ENCODE results near the gene OR52E2. TPM values are rescaled to one million over a fixed set of nuclear protein-coding genes. Genes with fewer than 3 reads are reported as not detected.
A peak's percentile ranks its signal among the peaks of the same experiment; 100 is the strongest.

OR52E2 gene
- total and polyA plus RNA-seq, 2 of the 4 experiments (the other 2 are of a cell fraction): not detected

GRCh38 chr11:5013012-5013411 is 46.4 kb downstream of the OR52E2 start:
- WGBS, 2 experiments (ENCODE audit: extremely low coverage in 2 of 2, insufficient read length in 1 of 2): no CpG with 5 or more reads among the region's 1 CpG
- in situ Hi-C loops (cut with MboI; ENCODE audit: low sequenced_read_pairs): no loop called here

More at GRCh38 chr11:5013012-5013411, 46.4 kb downstream of the OR52E2 start:
- dilution Hi-C loops (cut with HindIII; ENCODE audit: low sequenced_read_pairs, unreplicated experiment) (no loop called here), intact Hi-C loops (cut with micrococcal nuclease) (no loop called here)
- Histone ChIP-seq H3K36me3 (ENCODE audit: control insufficient read depth, insufficient read depth, low read length) (no peaks in the 10 kb centered on the region), H2AK9ac (replicated peaks; ENCODE audit: low read depth, low read length, poor library complexity) (no peak overlapping the region), H3K23ac (ENCODE audit: low read depth, low read length) (no peak overlapping the region), H3K56ac (ENCODE audit: extremely low read depth, insufficient read depth, low read length) (no peak overlapping the region), H3K4me2 (ENCODE audit: low read depth, low read length) (no peak overlapping the region), H3K4ac (ENCODE audit: low read depth, low read length) (no peak overlapping the region), H2BK20ac (ENCODE audit: low read depth, low read length) (no peak overlapping the region), H2BK120ac (ENCODE audit: low read depth, low read length) (no peak overlapping the region), H4K20me1 (ENCODE audit: insufficient read depth, low read length) (no peaks in the 10 kb centered on the region), H2BK15ac (ENCODE audit: low read depth, low read length) (no peak overlapping the region), H2AFZ (replicated peaks; ENCODE audit: low read length, poor library complexity) (no peak overlapping the region), H3K9ac (ENCODE audit: low read depth, low read length) (no peak overlapping the region), H3K4me1 (ENCODE audit: control insufficient read depth, insufficient read depth, low read length) (no peaks in the 10 kb centered on the region), H4K5ac (ENCODE audit: low read depth, low read length) (no peak overlapping the region), H4K8ac (ENCODE audit: low read depth in 2 of 2, low read length in 2 of 2) (no peak overlapping the region), H3K18ac (ENCODE audit: low read depth, low read length) (no peak overlapping the region), H2AK5ac (ENCODE audit: low read depth, low read length) (no peak overlapping the region), H3K27ac (ENCODE audit: insufficient read depth, low read length) (no peak overlapping the region), H3K14ac (replicated peaks; ENCODE audit: low read depth, low read length) (no peak overlapping the region), H3K27me3 (ENCODE audit: control insufficient read depth, insufficient read depth, low read length) (no peaks in the 10 kb centered on the region), H4K91ac (ENCODE audit: insufficient read depth, low read depth, low read length) (no peak overlapping the region), H3K4me3 (ENCODE audit: insufficient read depth, low read depth, low read length) (no peak overlapping the region), H3K9me3 (ENCODE audit: control insufficient read depth, insufficient read depth, low read length) (no peaks in the 10 kb centered on the region), H3K79me1 (ENCODE audit: low read depth in 1 of 2, low read length in 2 of 2) (no peaks in the 10 kb centered on the region), H3K9me1 (ENCODE audit: insufficient read depth, low read length) (no peaks in the 10 kb centered on the region), H2BK5ac (ENCODE audit: low read depth, low read length, poor library complexity, severe bottlenecking) (no peak overlapping the region)
- CTCF ChIA-PET: no interaction called here
- TF ChIP-seq RAD21 (IDR thresholded peaks at IDR 0.05; ENCODE audit: low read length) (no peak), MAFK (IDR thresholded peaks at IDR 0.05; ENCODE audit: low read depth, low read length) (no peak), CHD1 (IDR thresholded peaks at IDR 0.05; ENCODE audit: low read depth, low read length) (no peak), POLR2A (IDR thresholded peaks at IDR 0.05; ENCODE audit: low read depth, low read length) (no peak), CEBPB (IDR thresholded peaks at IDR 0.05; ENCODE audit: low read depth, low read length) (peak; percentile 65)
- TF ChIP-seq, protein P1, sequence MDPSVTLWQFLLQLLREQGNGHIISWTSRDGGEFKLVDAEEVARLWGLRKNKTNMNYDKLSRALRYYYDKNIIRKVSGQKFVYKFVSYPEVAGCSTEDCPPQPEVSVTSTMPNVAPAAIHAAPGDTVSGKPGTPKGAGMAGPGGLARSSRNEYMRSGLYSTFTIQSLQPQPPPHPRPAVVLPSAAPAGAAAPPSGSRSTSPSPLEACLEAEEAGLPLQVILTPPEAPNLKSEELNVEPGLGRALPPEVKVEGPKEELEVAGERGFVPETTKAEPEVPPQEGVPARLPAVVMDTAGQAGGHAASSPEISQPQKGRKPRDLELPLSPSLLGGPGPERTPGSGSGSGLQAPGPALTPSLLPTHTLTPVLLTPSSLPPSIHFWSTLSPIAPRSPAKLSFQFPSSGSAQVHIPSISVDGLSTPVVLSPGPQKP (IDR thresholded peaks at IDR 0.05; ENCODE audit: borderline replicate concordance, low read depth, low read length): no peak
- DNase-seq (no peak), ATAC-seq (ENCODE audit: low read depth) (no peak)
- BruUV-seq (replicated peaks): no TSS peak
- POLR2A ChIA-PET (ENCODE audit: unreplicated experiment): no interaction called here
